Colonic mucosa (tissue), 4 donors: ENCODE measurements around the gene GLIPR1. TPM values are rescaled to one million over a fixed set of nuclear protein-coding genes. Genes with fewer than 3 reads are reported as not detected.

Experiments used
- DNase-seq: peaks from one replicate; pipeline ENCODE4 v3.0.0-alpha.2; 2020
- H3K27ac ChIP-seq: fragments of 200-600 bp; one replicate; pipeline ENCODE4 v1.8.0; 2021
- H3K27me3 ChIP-seq: fragments of 200-600 bp; one replicate; pipeline ENCODE4 v1.8.0; 2021
- H3K36me3 ChIP-seq: fragments of 200-600 bp; one replicate; pipeline ENCODE4 v1.8.0; 2021
- H3K4me1 ChIP-seq: fragments of 200-600 bp; one replicate; pipeline ENCODE4 v1.8.0; 2021; ENCODE audit warnings: mild to moderate bottlenecking
- H3K4me3 ChIP-seq: fragments of 200-600 bp; one replicate; pipeline ENCODE4 v1.8.0; 2021
- H3K9ac ChIP-seq, 2 donors: one replicate each; pipeline ENCODE4 v1.7.0; 2013; ENCODE audit warnings: control low read depth in 2 of 2, low read depth in 2 of 2, low read length in 2 of 2
- H3K9me3 ChIP-seq: fragments of 200-600 bp; one replicate; pipeline ENCODE4 v1.8.0; 2021
- intact Hi-C: fragments of 100-400 bp; cut with DNase I; formaldehyde crosslinking; loops from one replicate; pipeline ENCODE4 v1.14.1; 2022
- total RNA-seq, 2 donors: library from RNA; stranded (reverse); fragmentation: NEBNext Ultra II Directional in 1 of 2; extraction: Animal tissue kit (Norgen Biotek cat#: 25700) in 1 of 2; gene quantifications; one replicate each; pipeline ENCODE4 v1.2.1, GENCODE V29; 2021
- TF ChIP-seq, protein P1 (sequence below): fragments of 200-600 bp; IDR thresholded peaks from one replicate; pipeline ENCODE4 v1.8.0; 2022; ENCODE audit warnings: antibody characterized with exemption, mild to moderate bottlenecking
- donor health status: healthy.
- donor health status: DM: no; HTN: no; CAD: no.
- donor health status: DM: no; HTN: no; CAD: no.

GLIPR1 gene
- total RNA-seq, 2 donors from 2014 or later: 1.8 to 11.0 TPM

DNA sequence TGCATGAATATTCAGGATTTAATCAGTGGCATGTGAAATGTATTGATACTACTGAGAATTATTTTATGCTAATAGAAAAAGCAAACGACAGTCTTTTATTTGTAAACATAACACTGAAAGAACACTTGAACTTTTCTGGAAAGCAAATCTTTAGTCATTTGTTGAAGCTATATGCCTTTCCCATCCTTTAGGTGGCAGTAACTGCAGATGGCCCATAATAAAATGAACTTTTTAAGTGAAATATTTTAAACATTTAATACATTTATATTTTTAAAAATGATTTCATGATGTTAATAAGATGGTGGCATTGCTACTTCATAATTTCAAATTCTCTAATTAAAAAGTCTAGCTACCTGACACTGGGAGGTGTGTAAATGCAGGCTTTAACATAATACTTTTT is 44.7 kb downstream of the GLIPR1 start:
- no peak for DNase-seq
- TF ChIP-seq, protein P1, sequence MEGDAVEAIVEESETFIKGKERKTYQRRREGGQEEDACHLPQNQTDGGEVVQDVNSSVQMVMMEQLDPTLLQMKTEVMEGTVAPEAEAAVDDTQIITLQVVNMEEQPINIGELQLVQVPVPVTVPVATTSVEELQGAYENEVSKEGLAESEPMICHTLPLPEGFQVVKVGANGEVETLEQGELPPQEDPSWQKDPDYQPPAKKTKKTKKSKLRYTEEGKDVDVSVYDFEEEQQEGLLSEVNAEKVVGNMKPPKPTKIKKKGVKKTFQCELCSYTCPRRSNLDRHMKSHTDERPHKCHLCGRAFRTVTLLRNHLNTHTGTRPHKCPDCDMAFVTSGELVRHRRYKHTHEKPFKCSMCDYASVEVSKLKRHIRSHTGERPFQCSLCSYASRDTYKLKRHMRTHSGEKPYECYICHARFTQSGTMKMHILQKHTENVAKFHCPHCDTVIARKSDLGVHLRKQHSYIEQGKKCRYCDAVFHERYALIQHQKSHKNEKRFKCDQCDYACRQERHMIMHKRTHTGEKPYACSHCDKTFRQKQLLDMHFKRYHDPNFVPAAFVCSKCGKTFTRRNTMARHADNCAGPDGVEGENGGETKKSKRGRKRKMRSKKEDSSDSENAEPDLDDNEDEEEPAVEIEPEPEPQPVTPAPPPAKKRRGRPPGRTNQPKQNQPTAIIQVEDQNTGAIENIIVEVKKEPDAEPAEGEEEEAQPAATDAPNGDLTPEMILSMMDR: no peak
- no peak overlapping the region for H3K9ac ChIP-seq

DNA sequence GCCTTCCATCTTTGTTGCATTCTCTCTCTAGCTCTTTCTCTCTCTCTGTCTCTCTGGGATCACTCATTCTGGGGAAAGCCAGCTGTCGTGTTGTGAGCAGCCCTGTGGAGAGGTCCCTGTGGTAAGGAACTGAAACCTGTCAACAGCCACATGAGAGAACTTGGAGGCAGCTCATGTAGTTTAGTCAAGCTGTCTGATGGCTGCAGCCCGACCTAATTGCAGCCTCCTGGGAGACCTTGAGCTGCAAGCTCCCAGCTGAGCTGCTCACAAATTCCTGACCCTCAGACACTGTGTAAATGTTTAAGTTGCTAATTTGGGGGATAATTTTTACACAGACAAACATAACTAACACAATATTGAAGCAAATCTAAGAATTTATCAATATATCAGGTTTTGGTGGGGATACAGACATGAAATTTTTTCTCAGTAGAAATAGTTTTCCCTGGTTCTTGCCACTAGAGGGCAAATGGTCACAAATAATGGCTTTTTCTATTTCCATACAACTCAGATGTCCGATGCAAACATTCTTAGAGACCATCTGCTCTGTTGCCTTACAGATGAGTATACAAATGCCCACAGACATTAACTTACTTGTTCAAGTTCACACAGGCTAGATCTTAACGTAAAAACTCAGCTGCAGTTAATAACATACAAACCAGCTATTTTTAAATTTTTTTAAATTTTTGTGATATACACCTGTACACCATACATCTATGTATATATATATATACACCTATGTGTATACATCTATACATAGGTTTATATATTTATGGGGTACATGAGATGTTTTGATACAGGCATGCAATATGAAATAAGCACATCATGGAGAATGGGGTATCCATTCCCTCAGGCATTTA is 46.3 kb downstream of the GLIPR1 start:
- H3K36me3 ChIP-seq: no peaks in the 10 kb centered on the region
- no peaks in the 10 kb centered on the region for H3K4me1 ChIP-seq
- H3K27me3 ChIP-seq: no peaks in the 10 kb centered on the region
- no peak overlapping the region for H3K27ac ChIP-seq
- H3K9ac ChIP-seq: no peak overlapping the region
- H3K4me3 ChIP-seq: no peak overlapping the region
- intact Hi-C loops: loop anchor here (5.0 kb wide), 1 partner anchor 510 kb away; no protein-coding TSS in a partner anchor
- TF ChIP-seq, protein P1: peak; percentile 70
- H3K9me3 ChIP-seq: no peaks in the 10 kb centered on the region
- DNase-seq: no peak

More for the DNA sequence above, 44.7 kb downstream of the GLIPR1 start:
- no peak overlapping the region for H3K27ac ChIP-seq
- no peaks in the 10 kb centered on the region for H3K4me1 ChIP-seq
- intact Hi-C loops: loop anchor here (5.0 kb wide), 1 partner anchor 512 kb away; no protein-coding TSS in a partner anchor
- no peaks in the 10 kb centered on the region for H3K9me3 ChIP-seq
- H3K36me3 ChIP-seq: no peaks in the 10 kb centered on the region
- no peak overlapping the region for H3K4me3 ChIP-seq
- H3K27me3 ChIP-seq: no peaks in the 10 kb centered on the region

DNA sequence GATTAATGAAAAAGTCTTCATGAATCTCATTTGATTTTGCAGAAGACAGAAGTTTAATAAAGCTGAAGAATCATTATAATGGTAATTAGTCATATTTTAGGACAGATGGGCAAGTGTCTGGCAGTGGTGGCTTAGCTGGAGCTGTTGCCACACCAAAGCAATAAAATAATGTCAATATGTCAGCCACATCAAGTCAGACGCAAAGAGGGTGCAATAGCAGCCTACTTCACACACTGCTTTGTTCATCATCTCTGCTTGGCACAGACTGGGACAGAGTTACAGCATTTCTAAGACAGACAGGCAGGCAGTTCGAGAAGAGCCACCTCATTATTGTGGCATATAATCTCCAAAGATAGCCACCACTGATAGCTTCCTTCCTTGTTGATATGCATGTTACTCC is 47.7 kb downstream of the GLIPR1 start:
- no peak overlapping the region for H3K4me3 ChIP-seq
- H3K4me1 ChIP-seq: no peaks in the 10 kb centered on the region
- intact Hi-C loops: loop anchor here (5.0 kb wide), 1 partner anchor 509 kb away; no protein-coding TSS in a partner anchor
- H3K27me3 ChIP-seq: no peaks in the 10 kb centered on the region
- TF ChIP-seq, protein P1: no peak
- H3K9ac ChIP-seq: no peak overlapping the region
- no peaks in the 10 kb centered on the region for H3K9me3 ChIP-seq
- DNase-seq: no peak
- no peaks in the 10 kb centered on the region for H3K36me3 ChIP-seq
- no peak overlapping the region for H3K27ac ChIP-seq

DNA sequence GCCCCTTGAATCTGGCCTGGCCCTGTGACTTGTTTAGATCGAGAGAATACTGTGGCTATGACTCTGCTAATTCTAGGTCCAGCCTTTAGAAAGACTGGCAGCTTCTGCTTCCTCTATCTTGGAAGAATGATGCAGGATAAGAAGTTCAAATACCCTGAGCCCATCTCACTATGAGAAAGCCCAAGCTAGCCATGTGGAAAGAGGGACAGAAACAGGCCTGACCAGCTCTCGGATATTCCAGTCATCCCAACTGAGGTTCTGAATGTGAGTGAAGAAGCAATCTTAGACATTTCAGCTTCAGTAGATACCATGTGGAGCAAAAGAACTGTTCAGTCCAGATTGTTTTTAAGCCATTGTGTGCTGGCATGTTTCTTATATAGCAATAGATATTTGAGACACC is 48.1 kb downstream of the GLIPR1 start:
- Histone ChIP-seq H3K27ac (no peak overlapping the region), H3K4me1 (no peaks in the 10 kb centered on the region), H3K9me3 (no peaks in the 10 kb centered on the region), H3K9ac (no peak overlapping the region), H3K27me3 (no peaks in the 10 kb centered on the region), H3K4me3 (no peak overlapping the region), H3K36me3 (no peaks in the 10 kb centered on the region)
- no peak for DNase-seq
- intact Hi-C loops: loop anchor here (5.0 kb wide), 1 partner anchor 509 kb away; no protein-coding TSS in a partner anchor
- TF ChIP-seq, protein P1: no peak

DNA sequence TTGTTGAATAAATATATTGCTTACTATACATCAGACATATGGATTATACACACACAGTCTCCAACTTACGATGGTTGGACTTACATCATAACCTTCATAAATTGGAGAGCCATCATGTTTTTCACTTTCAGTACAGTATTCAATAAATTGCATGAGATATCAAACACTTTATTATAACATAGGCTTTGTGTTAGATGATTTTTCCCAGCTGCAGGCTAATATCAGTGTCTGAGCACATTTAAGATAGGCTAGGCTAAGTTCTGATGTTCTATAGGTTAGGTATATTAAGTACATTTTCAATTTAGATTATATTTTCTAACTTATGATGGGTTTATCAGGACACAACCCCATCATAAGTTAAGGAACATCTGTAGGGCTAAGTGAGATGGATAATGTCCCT is 48.8 kb downstream of the GLIPR1 start:
- no peaks in the 10 kb centered on the region for H3K27me3 ChIP-seq
- H3K9ac ChIP-seq: no peak overlapping the region
- no peaks in the 10 kb centered on the region for H3K36me3 ChIP-seq
- TF ChIP-seq, protein P1: no peak
- no peaks in the 10 kb centered on the region for H3K4me1 ChIP-seq
- intact Hi-C loops: loop anchor here (5.0 kb wide), 1 partner anchor 508 kb away; no protein-coding TSS in a partner anchor
- no peak for DNase-seq
- H3K27ac ChIP-seq: no peak overlapping the region
- H3K4me3 ChIP-seq: no peak overlapping the region
- H3K9me3 ChIP-seq: no peaks in the 10 kb centered on the region
